Activated naive CD8-positive, alpha-beta T cell treated with anti-CD3 and anti-CD28 coated beads, Interleukin-2, amount 10 ng/mL, durations not matched to agents 7 days and 5 days (primary cell): ENCODE data around the gene CMTR1. TPM values are rescaled to one million over a fixed set of nuclear protein-coding genes. Genes with fewer than 3 reads are reported as not detected.
"Not testable (repeated sequence)": the region's sequence is repeated elsewhere in the genome, so short reads cannot be mapped to it uniquely, and the experiment has no call there.

Source experiments
- ATAC-seq: fragments of 150-1000 bp; cut with Tn5 transposase; one replicate; pipeline ENCODE4 v1.10.0; 2021; ENCODE audit warnings: low read depth, moderate library complexity
- POLR2A ChIA-PET: fragments of 350-600 bp; sonication (Branson Sonifier 250); formaldehyde crosslinking; loops from one replicate; lab custom pipeline; 2021; ENCODE audit warnings: antibody characterized with exemption; lab: Charles Lee
- DNase-seq: peaks from one replicate; pipeline ENCODE4 v3.0.0; 2021
- H3K27ac Mint-ChIP-seq: one replicate; pipeline ENCODE4 v1.8.0; 2022; ENCODE audit warnings: mild to moderate bottlenecking, mixed read lengths
- H3K27me3 Mint-ChIP-seq: one replicate; pipeline ENCODE4 v1.8.0; 2022; ENCODE audit warnings: mild to moderate bottlenecking, moderate library complexity, mixed read lengths
- H3K36me3 Mint-ChIP-seq: one replicate; pipeline ENCODE4 v1.8.0; 2021; ENCODE audit warnings: mild to moderate bottlenecking, mixed read lengths
- H3K4me1 Mint-ChIP-seq: one replicate; pipeline ENCODE4 v1.8.0; 2021; ENCODE audit warnings: mixed read lengths
- H3K4me3 Mint-ChIP-seq: one replicate; pipeline ENCODE4 v1.8.0; 2022; ENCODE audit warnings: mild to moderate bottlenecking, moderate library complexity, mixed read lengths
- H3K9me3 Mint-ChIP-seq: one replicate; pipeline ENCODE4 v1.8.0; 2021; ENCODE audit warnings: mixed read lengths
- total RNA-seq, 2 experiments: library from RNA; stranded (reverse); gene quantifications; one replicate each; pipeline ENCODE4 v1.2.3, GENCODE V29; 2021

CMTR1 gene
- total RNA-seq: 10 to 100 TPM; 83.9 to 89.7 TPM

GRCh38 chr6:37432916-37433656 lies at the start of gene CMTR1:
Gene CMTR1 (plus strand): TSS chr6:37433221. CDS start chr6:37435630, 2,409 bp downstream.
- DNase-seq (peak; percentile 98), ATAC-seq (peak; percentile 95)
- Mint-ChIP-seq H3K4me3 (peak within 1 kb of the TSS; percentile 98), H3K27me3 (peaks cover 10% of the 10 kb centered on the region), H3K36me3 (peaks cover 27% of the 10 kb centered on the region), H3K27ac (peak within 1 kb of the TSS; percentile 100), H3K4me1 (peaks cover 27% of the 10 kb centered on the region), H3K9me3 (peaks cover 2% of the 10 kb centered on the region)
- POLR2A ChIA-PET: interaction anchor here (0.5 to 2.5 kb wide), 20 partner anchors 8 to 1270 kb away, joined by 3 to 23 read pairs (median 4); partner anchors contain the start of genes CCDC167, MDGA1, MTCH1 and RNF8

- Mint-ChIP-seq H3K4me3 (no peak overlapping the region), H3K27me3 (no peaks in the 10 kb centered on the region), H3K27ac (no peak overlapping the region), H3K9me3 (no peaks in the 10 kb centered on the region), H3K4me1 (peaks cover 4% of the 10 kb centered on the region), H3K36me3 (peaks cover 11% of the 10 kb centered on the region)
- DNase-seq (no peak), ATAC-seq (no peak)
- POLR2A ChIA-PET: no interaction called here
Observed at GRCh38 chr6:37388578-37388977, 44.4 kb upstream of the CMTR1 start.

GRCh38 chr6:37389857-37390256 lies 43.2 kb upstream of the CMTR1 start:
- Mint-ChIP-seq H3K27me3 (no peaks in the 10 kb centered on the region), H3K4me3 (no peak overlapping the region), H3K4me1 (peaks cover 4% of the 10 kb centered on the region), H3K27ac (no peak overlapping the region), H3K9me3 (no peaks in the 10 kb centered on the region), H3K36me3 (peaks cover 12% of the 10 kb centered on the region)
- DNase-seq (no peak), ATAC-seq (no peak)
- POLR2A ChIA-PET: no interaction called here

- Mint-ChIP-seq H3K9me3 (no peaks in the 10 kb centered on the region), H3K4me1 (peaks cover 4% of the 10 kb centered on the region), H3K27ac (no peak overlapping the region), H3K27me3 (no peaks in the 10 kb centered on the region), H3K4me3 (no peak overlapping the region), H3K36me3 (peaks cover 14% of the 10 kb centered on the region)
- DNase-seq: no peak
- POLR2A ChIA-PET: interaction anchor here (0.6 kb wide), 1 partner anchor 22 kb away, joined by 4 read pairs; no protein-coding TSS in a partner anchor
- no peak for ATAC-seq
Observed at GRCh38 chr6:37391120-37391519, 41.9 kb upstream of the CMTR1 start.

- no peak overlapping the region for H3K27ac Mint-ChIP-seq
- POLR2A ChIA-PET: no interaction called here
Observed at GRCh38 chr6:37392821-37393220, 40.2 kb upstream of the CMTR1 start.

GRCh38 chr6:37393381-37393929 lies 39.6 kb upstream of the CMTR1 start:
- peaks cover 3% of the 10 kb centered on the region for H3K27me3 Mint-ChIP-seq
- peaks cover 4% of the 10 kb centered on the region for H3K4me1 Mint-ChIP-seq
- DNase-seq (no peak), ATAC-seq (no peak)
- peaks cover 13% of the 10 kb centered on the region for H3K36me3 Mint-ChIP-seq
- no peaks in the 10 kb centered on the region for H3K9me3 Mint-ChIP-seq
- POLR2A ChIA-PET: no interaction called here
- H3K4me3 Mint-ChIP-seq: no peak overlapping the region
- H3K27ac Mint-ChIP-seq: no peak overlapping the region

More at GRCh38 chr6:37392821-37393220, 40.2 kb upstream of the CMTR1 start:
- Mint-ChIP-seq H3K27me3 (no peaks in the 10 kb centered on the region), H3K4me3 (no peak overlapping the region), H3K36me3 (peaks cover 13% of the 10 kb centered on the region), H3K9me3 (no peaks in the 10 kb centered on the region), H3K4me1 (peaks cover 4% of the 10 kb centered on the region)
- ATAC-seq (no peak), DNase-seq (no peak)

GRCh38 chr6:37396571-37397180 lies 36.3 kb upstream of the CMTR1 start:
- DNase-seq (no peak), ATAC-seq (no peak)
- no peaks in the 10 kb centered on the region for H3K4me1 Mint-ChIP-seq
- H3K27ac Mint-ChIP-seq: no peak overlapping the region
- peaks cover 8% of the 10 kb centered on the region for H3K36me3 Mint-ChIP-seq
- H3K9me3 Mint-ChIP-seq: no peaks in the 10 kb centered on the region
- H3K27me3 Mint-ChIP-seq: peaks cover 5% of the 10 kb centered on the region
- POLR2A ChIA-PET: no interaction called here
- no peak overlapping the region for H3K4me3 Mint-ChIP-seq

- H3K27ac Mint-ChIP-seq: no peak overlapping the region
- no peak overlapping the region for H3K4me3 Mint-ChIP-seq
- H3K9me3 Mint-ChIP-seq: no peaks in the 10 kb centered on the region
- peaks cover 15% of the 10 kb centered on the region for H3K27me3 Mint-ChIP-seq
- ATAC-seq (no peak), DNase-seq (no peak)
- POLR2A ChIA-PET: no interaction called here
- peaks cover 2% of the 10 kb centered on the region for H3K36me3 Mint-ChIP-seq
- H3K4me1 Mint-ChIP-seq: no peaks in the 10 kb centered on the region
Observed at GRCh38 chr6:37399131-37399530, 33.9 kb upstream of the CMTR1 start.

GRCh38 chr6:37399795-37400490 lies 33.1 kb upstream of the CMTR1 start:
- H3K9me3 Mint-ChIP-seq: no peaks in the 10 kb centered on the region
- no peaks in the 10 kb centered on the region for H3K4me1 Mint-ChIP-seq
- peaks cover 20% of the 10 kb centered on the region for H3K27me3 Mint-ChIP-seq
- no peak for DNase-seq
- POLR2A ChIA-PET: no interaction called here
- H3K4me3 Mint-ChIP-seq: no peak overlapping the region
- H3K36me3 Mint-ChIP-seq: peaks cover 2% of the 10 kb centered on the region
- no peak for ATAC-seq
- no peak overlapping the region for H3K27ac Mint-ChIP-seq

- DNase-seq, H3K4me3 Mint-ChIP-seq, H3K36me3 Mint-ChIP-seq, H3K27ac Mint-ChIP-seq, POLR2A ChIA-PET, ATAC-seq, H3K4me1 Mint-ChIP-seq, H3K9me3 Mint-ChIP-seq: not testable (repeated sequence)
- peaks cover 20% of the 10 kb centered on the region for H3K27me3 Mint-ChIP-seq
Observed at GRCh38 chr6:37401658-37402057, 31.4 kb upstream of the CMTR1 start.

- Mint-ChIP-seq H3K9me3 (no peaks in the 10 kb centered on the region), H3K4me1 (no peaks in the 10 kb centered on the region), H3K36me3 (no peaks in the 10 kb centered on the region), H3K27ac (no peak overlapping the region), H3K27me3 (peaks cover 37% of the 10 kb centered on the region), H3K4me3 (no peak overlapping the region)
- ATAC-seq: no peak
- DNase-seq: no peak
- POLR2A ChIA-PET: no interaction called here
Observed at GRCh38 chr6:37406726-37407341, 26.2 kb upstream of the CMTR1 start.

GRCh38 chr6:37407948-37408347 lies 25.1 kb upstream of the CMTR1 start:
- no peak overlapping the region for H3K27ac Mint-ChIP-seq
- peaks cover 40% of the 10 kb centered on the region for H3K27me3 Mint-ChIP-seq
- H3K4me3 Mint-ChIP-seq: no peak overlapping the region
- POLR2A ChIA-PET: no interaction called here
- no peaks in the 10 kb centered on the region for H3K9me3 Mint-ChIP-seq
- H3K36me3 Mint-ChIP-seq: no peaks in the 10 kb centered on the region
- DNase-seq (no peak), ATAC-seq (no peak)
- no peaks in the 10 kb centered on the region for H3K4me1 Mint-ChIP-seq

GRCh38 chr6:37409501-37409900 lies 23.5 kb upstream of the CMTR1 start:
- peaks cover 33% of the 10 kb centered on the region for H3K27me3 Mint-ChIP-seq
- no peaks in the 10 kb centered on the region for H3K9me3 Mint-ChIP-seq
- no peaks in the 10 kb centered on the region for H3K36me3 Mint-ChIP-seq
- DNase-seq (no peak), ATAC-seq (no peak)
- H3K4me3 Mint-ChIP-seq: no peak overlapping the region
- POLR2A ChIA-PET: interaction anchor here (0.5 kb wide), 1 partner anchor 930 kb away, joined by 3 read pairs; no protein-coding TSS in a partner anchor
- no peaks in the 10 kb centered on the region for H3K4me1 Mint-ChIP-seq
- no peak overlapping the region for H3K27ac Mint-ChIP-seq
